Measurements from ENCODE around the gene DPY19L2.

Gene DPY19L2

GRCh38 chr12:63521706-63522105 is 146.6 kb downstream of the DPY19L2 start:
- DNase-seq, result no peak
